GM18861 (cell line): ENCODE results near the gene SEBOX.

Source experiments
- ATAC-seq: cut with Tn5 transposase; IDR thresholded peaks from one replicate; pipeline ENCODE4 v1.9.1; 2021; ENCODE audit not compliant: unreplicated experiment

Gene SEBOX

GRCh38 chr17:28320215-28321061, 44.6 kb downstream of the SEBOX start:
- no peak for ATAC-seq

DNA sequence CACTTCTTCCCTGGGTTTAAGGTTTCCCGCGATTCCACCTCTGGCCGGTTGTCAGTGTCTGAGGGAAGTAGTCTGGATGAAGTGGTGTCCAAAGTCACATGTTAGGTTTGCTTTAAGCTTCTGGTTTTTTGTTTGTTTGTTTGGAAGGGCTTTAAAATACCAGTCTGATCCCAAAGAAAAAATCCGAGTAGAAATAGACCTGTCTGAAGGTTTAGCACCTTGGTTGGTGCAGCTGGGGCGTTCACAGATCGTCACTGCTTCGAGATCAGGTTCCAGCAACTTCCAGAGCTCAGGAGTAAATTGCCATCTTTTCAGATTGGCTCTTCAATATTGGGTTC, 45.4 kb downstream of the SEBOX start:
- ATAC-seq = no peak

DNA sequence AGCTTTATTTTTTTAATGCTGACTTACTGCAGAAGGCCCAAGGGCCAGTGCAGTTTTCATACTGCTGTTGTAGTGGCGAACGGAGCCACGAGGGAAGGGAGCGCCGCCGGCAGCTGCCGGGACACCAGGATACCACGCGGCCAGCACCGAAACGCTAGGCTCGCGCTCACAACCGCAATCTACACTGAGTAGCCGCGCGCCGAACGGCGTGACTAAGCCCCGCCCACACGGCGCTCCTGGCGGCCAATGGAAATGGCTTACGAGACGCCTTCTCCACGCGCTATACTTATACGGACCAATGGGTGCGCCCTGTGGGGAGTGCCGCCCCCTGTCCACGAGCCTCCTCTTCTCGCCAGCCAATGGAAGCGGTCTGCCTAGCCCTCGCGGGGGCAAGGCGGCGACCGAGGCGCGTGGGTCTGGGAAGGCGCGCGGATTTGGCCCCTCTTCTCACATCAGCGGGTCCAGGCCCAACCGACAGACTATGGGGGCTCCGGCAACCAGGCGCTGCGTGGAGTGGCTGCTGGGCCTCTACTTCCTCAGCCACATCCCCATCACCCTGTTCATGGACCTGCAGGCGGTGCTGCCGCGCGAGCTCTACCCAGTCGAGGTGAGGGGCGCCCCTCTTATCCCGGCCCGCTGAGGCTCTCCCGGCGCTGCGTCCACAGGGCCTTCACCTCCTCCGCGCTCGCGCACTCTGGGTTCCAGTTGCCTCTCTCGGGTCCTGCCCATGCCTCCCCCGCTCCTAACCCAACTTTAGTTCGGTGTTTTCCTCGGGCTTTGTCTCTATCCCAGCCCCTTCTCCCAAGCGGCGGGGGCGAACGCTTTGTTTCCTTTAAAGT, 46.0 kb downstream of the SEBOX start, which contains the start of gene TMEM97:
Gene TMEM97 (plus strand): TSS at position 442 of the 839 bp plus-strand sequence. CDS start 40 bp downstream, at position 482.
- ATAC-seq = peak; percentile 84

- peak; percentile 6 for ATAC-seq
These were observed 46.8 kb downstream of the SEBOX start for GRCh38 chr17:28317966-28318758.

DNA sequence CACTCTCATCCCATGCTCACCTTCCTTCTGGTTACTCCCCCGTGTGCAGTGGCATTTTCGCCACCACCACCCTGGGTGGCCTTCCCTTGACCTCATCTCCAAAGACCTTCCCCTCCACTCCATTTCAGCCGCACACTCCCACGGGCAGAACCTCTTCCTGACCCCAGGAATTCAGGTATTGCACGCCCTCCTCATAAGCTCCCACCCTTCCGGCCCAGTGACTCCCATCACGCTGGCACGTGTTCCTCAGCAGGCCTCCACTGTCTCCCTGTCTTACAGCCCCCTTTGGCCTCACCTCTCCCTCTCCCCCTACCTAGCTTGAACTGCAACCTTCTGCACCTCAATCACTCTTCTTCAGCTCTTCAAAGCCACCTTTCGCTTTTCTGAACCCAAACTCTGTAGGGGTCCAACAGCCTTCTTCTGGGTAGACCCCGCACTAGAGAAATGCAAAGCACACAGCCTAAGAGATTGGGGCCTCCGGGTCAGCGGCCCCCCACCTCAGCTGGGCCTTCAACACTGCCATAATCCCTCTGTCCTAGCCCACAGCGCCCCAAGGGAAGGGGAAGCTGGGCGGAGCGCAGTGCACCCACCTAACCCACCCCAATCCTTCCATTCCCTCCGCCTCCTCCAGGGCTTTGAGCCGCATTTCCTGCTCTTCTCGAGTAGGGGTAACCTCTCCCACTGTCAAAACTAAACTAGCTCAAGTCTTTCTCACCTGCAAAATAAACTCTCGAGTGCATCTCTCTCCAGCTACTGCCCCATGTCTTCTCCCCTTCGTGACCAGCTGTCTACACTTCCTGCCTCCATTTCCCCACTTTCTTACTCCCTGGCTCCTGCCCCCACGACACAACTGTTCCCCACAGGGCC, 47.7 kb downstream of the SEBOX start:
- ATAC-seq = no peak

DNA sequence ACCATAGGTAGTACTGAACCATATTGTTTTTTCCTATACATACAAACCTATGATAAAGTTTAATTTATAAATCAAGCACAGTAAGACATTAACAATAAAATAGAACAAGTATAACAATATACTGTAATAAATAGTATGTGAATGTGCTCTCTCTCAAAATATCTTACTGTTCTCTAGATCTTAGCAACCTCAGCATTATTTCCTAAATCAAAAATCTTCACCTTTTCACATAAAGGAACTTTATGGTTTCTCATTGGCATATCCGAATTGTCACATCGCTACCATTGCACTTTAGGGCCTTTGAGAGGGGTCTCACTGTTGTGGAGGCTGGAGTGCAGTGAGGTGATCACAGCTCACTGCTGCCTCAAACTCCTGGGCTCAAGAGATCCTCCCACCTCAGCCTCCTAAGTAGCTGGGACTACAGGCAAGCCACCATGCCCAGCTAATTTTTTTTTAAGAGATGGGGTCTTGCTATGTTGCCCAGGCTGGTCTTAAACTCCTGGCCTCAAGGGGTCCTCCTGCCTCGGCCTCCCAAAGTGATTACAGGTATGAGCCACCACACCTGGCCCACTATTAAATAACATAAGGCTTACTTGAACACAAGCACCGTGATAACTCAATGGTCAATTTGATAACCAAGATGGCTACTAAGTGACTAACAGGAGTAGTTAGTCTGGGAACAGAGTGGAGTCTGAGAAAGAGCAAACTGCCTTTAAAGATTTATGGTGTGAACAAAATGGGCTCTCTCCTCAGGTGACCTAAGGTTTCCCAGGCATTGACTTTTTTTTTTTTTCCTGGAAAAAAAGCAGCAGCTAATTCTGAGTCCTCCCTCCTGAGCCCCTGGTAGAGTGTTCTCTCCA, 48.9 kb downstream of the SEBOX start:
- ATAC-seq = no peak

DNA sequence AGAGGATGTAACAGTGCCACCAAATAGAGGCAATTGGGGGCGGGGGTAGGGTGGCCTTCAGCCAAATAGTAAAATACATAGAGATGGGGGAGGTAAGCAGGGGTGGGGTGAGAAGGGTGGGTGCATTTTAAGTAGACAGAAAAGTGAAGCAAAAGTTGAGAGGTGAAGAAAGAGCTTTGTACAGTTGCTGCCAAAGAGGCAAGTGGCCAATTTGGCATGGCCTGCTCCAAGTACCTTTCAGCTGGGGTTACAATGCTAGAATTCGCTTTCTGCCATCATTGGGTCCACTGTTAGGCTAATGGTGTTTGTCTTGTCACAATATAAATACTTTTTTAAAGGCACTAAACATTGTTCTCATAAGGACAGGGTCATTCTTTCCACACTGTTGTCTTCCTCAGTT, 51.2 kb downstream of the SEBOX start:
- ATAC-seq = no peak
